ENCODE results near the gene CWH43. TPM values are rescaled to one million over a fixed set of nuclear protein-coding genes. Genes with fewer than 3 reads are reported as not detected.

The CWH43 gene
- total RNA-seq, 1 experiment from 2014 or later, result 3.0 TPM

DNA sequence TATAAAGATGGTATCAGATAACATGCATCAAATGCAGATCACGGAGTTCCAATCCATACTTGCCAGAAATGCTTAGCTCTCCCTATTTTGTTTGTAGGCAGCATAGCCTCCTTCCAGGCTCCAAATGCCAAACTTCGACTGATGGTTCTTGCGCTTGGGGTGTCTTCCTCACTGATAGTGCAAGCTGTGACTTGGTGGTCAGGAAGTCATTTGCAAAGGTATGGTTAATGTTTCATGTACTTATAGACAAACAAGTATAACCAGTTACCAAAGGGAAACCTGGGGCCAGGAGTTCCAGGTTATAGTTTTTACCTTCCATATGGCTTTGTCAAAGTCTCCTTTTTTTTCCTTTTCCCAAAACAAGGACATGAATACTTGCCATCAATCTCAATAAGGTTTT is 5.3 kb downstream of the CWH43 start:
- H3K4me3 ChIP-seq (ENCODE audit: low read length), result no peak overlapping the region
- no peaks in the 10 kb centered on the region for H3K79me2 ChIP-seq (ENCODE audit: low read length)
- DNase-seq, result no peak
- H3K4me2 ChIP-seq (ENCODE audit: low read length), result no peak overlapping the region
- intact Hi-C loops (cut with micrococcal nuclease), result no loop called here
- no peaks in the 10 kb centered on the region for H4K20me1 ChIP-seq (ENCODE audit: low read length)
- no peak overlapping the region for H2AFZ ChIP-seq (ENCODE audit: low read length)
- H3K27ac ChIP-seq (ENCODE audit: low read length), result no peak overlapping the region
- no peaks in the 10 kb centered on the region for H3K9me2 ChIP-seq (replicated peaks; ENCODE audit: low read length)
- no peak overlapping the region for H3K9ac ChIP-seq (ENCODE audit: low read length)
- H3K27me3 ChIP-seq (ENCODE audit: low read length), result no peaks in the 10 kb centered on the region
- peaks cover 12% of the 10 kb centered on the region for H3K4me1 ChIP-seq (ENCODE audit: insufficient read depth, low read length)
- BruUV-seq (replicated peaks), result no TSS peak
- POLR2A ChIA-PET (ENCODE audit: unreplicated experiment), result no interaction called here
- no peak for TF ChIP-seq EZH2phosphoT487 (IDR thresholded peaks at IDR 0.05; ENCODE audit: borderline replicate concordance, low read length)
- no peak for TF ChIP-seq EZH2 (IDR thresholded peaks at IDR 0.05; ENCODE audit: low read length, unreplicated experiment)
- no peak for TF ChIP-seq CTCF (conservative IDR thresholded peaks at IDR 0.05; ENCODE audit: low read depth, low read length)
- H3K36me3 ChIP-seq (ENCODE audit: low read depth, low read length), result no peaks in the 10 kb centered on the region
- CTCF ChIA-PET, result no interaction called here
- no peaks in the 10 kb centered on the region for H3F3A ChIP-seq (ENCODE audit: low read length, unreplicated experiment)
- no peaks in the 10 kb centered on the region for H3K9me3 ChIP-seq (ENCODE audit: low read length)
- no peak for ATAC-seq

- Histone ChIP-seq H3F3A (ENCODE audit: low read length, unreplicated experiment) (no peaks in the 10 kb centered on the region), H3K9me2 (replicated peaks; ENCODE audit: low read length) (no peaks in the 10 kb centered on the region), H3K27ac (ENCODE audit: low read length) (no peak overlapping the region), H3K4me1 (ENCODE audit: insufficient read depth, low read length) (no peaks in the 10 kb centered on the region; the same call in 1 of the 2 replicates), H3K4me2 (ENCODE audit: low read length) (no peak overlapping the region), H3K79me2 (ENCODE audit: low read length) (no peaks in the 10 kb centered on the region), H3K36me3 (ENCODE audit: low read depth, low read length) (no peaks in the 10 kb centered on the region), H3K9ac (ENCODE audit: low read length) (no peak overlapping the region), H3K9me3 (ENCODE audit: low read length) (no peaks in the 10 kb centered on the region), H4K20me1 (ENCODE audit: low read length) (no peaks in the 10 kb centered on the region), H2AFZ (ENCODE audit: low read length) (no peak overlapping the region), H3K27me3 (ENCODE audit: low read length) (no peaks in the 10 kb centered on the region), H3K4me3 (ENCODE audit: low read length) (no peak overlapping the region)
- POLR2A ChIA-PET (ENCODE audit: unreplicated experiment), result no interaction called here
- intact Hi-C loops (cut with micrococcal nuclease), result no loop called here
- no TSS peak for BruUV-seq (replicated peaks)
- ATAC-seq (no peak), DNase-seq (no peak)
- CTCF ChIA-PET, result no interaction called here
- no peak for TF ChIP-seq CTCF (conservative IDR thresholded peaks at IDR 0.05; ENCODE audit: low read depth, low read length)
- no peak for TF ChIP-seq EZH2 (IDR thresholded peaks at IDR 0.05; ENCODE audit: low read length, unreplicated experiment)
- no peak for TF ChIP-seq EZH2phosphoT487 (IDR thresholded peaks at IDR 0.05; ENCODE audit: borderline replicate concordance, low read length)
Observed at GRCh38 chr4:48997962-48998361, 11.9 kb downstream of the CWH43 start.

GRCh38 chr4:48998440-48998839 is 12.4 kb downstream of the CWH43 start:
- Histone ChIP-seq H3K27me3 (ENCODE audit: low read length) (no peaks in the 10 kb centered on the region), H3K9me2 (replicated peaks; ENCODE audit: low read length) (no peaks in the 10 kb centered on the region), H3K9me3 (ENCODE audit: low read length) (no peaks in the 10 kb centered on the region), H3K79me2 (ENCODE audit: low read length) (no peaks in the 10 kb centered on the region), H2AFZ (ENCODE audit: low read length) (no peak overlapping the region), H3K4me1 (ENCODE audit: insufficient read depth, low read length) (no peaks in the 10 kb centered on the region; the same call in 1 of the 2 replicates), H3F3A (ENCODE audit: low read length, unreplicated experiment) (no peaks in the 10 kb centered on the region), H4K20me1 (ENCODE audit: low read length) (no peaks in the 10 kb centered on the region), H3K36me3 (ENCODE audit: low read depth, low read length) (no peaks in the 10 kb centered on the region), H3K9ac (ENCODE audit: low read length) (no peak overlapping the region), H3K27ac (ENCODE audit: low read length) (no peak overlapping the region), H3K4me3 (ENCODE audit: low read length) (no peak overlapping the region), H3K4me2 (ENCODE audit: low read length) (no peak overlapping the region)
- no TSS peak for BruUV-seq (replicated peaks)
- DNase-seq, result no peak
- no peak for TF ChIP-seq EZH2phosphoT487 (IDR thresholded peaks at IDR 0.05; ENCODE audit: borderline replicate concordance, low read length)
- no peak for TF ChIP-seq CTCF (conservative IDR thresholded peaks at IDR 0.05; ENCODE audit: low read depth, low read length)
- no peak for TF ChIP-seq EZH2 (IDR thresholded peaks at IDR 0.05; ENCODE audit: low read length, unreplicated experiment)
- CTCF ChIA-PET, result no interaction called here
- POLR2A ChIA-PET (ENCODE audit: unreplicated experiment), result no interaction called here
- intact Hi-C loops (cut with micrococcal nuclease), result no loop called here
- ATAC-seq, result no peak

All from PC-3 (cell line).